GM12878 (cell line): ENCODE measurements around the gene WNK2.

Experiments used
- CEBPZ ChIP-seq: fragments of 150-350 bp; IDR thresholded peaks from 2 replicates; pipeline ENCODE4 v1.6.1; 2016; ENCODE audit warnings: low read depth, low read length
- KLF5 ChIP-seq: fragments of 450-650 bp; IDR thresholded peaks from 2 replicates; pipeline ENCODE4 v1.6.1; 2014; ENCODE audit warnings: mild to moderate bottlenecking; ENCODE audit not compliant: partially characterized antibody
- REST ChIP-seq: IDR thresholded peaks from 2 replicates; pipeline ENCODE4 v1.6.1; 2012; ENCODE audit warnings: mild to moderate bottlenecking, low read depth, low read length
- TCF7 ChIP-seq: IDR thresholded peaks from 2 replicates; pipeline ENCODE4 v1.6.1; 2014; ENCODE audit warnings: antibody characterized with exemption, borderline replicate concordance
- TF ChIP-seq, protein P1 (sequence below), 3 experiments: IDR thresholded peaks in 2 of 3; conservative IDR thresholded peaks in 1 of 3; 2 replicates each; pipeline ENCODE4 v1.5.1; 2011; ENCODE audit warnings: low read depth in 3 of 3, low read length in 3 of 3, mild to moderate bottlenecking in 3 of 3, control low read depth in 2 of 3, moderate library complexity in 2 of 3, inconsistent platforms in 1 of 3, mixed read lengths in 1 of 3; ENCODE audit not compliant: control insufficient read depth in 2 of 3, insufficient read depth in 1 of 3; ENCODE audit errors: extremely low read depth in 1 of 3

- no peak for TF ChIP-seq REST
- no peak for TF ChIP-seq CEBPZ
- TF ChIP-seq, protein P1, sequence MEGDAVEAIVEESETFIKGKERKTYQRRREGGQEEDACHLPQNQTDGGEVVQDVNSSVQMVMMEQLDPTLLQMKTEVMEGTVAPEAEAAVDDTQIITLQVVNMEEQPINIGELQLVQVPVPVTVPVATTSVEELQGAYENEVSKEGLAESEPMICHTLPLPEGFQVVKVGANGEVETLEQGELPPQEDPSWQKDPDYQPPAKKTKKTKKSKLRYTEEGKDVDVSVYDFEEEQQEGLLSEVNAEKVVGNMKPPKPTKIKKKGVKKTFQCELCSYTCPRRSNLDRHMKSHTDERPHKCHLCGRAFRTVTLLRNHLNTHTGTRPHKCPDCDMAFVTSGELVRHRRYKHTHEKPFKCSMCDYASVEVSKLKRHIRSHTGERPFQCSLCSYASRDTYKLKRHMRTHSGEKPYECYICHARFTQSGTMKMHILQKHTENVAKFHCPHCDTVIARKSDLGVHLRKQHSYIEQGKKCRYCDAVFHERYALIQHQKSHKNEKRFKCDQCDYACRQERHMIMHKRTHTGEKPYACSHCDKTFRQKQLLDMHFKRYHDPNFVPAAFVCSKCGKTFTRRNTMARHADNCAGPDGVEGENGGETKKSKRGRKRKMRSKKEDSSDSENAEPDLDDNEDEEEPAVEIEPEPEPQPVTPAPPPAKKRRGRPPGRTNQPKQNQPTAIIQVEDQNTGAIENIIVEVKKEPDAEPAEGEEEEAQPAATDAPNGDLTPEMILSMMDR (IDR thresholded peaks at IDR 0.05 in 2 of 3, conservative IDR thresholded peaks at IDR 0.05 in 1 of 3; ENCODE audit: control insufficient read depth in 2 of 3, extremely low read depth in 1 of 3, insufficient read depth in 1 of 3, low read depth in 3 of 3, low read length in 3 of 3), result no peak
- TF ChIP-seq KLF5, result no peak
- no peak for TF ChIP-seq TCF7
These were observed 32.1 kb downstream of the WNK2 start for GRCh38 chr9:93216073-93216365.
